ENCODE results near the gene CAMK2N2. TPM values are rescaled to one million over a fixed set of nuclear protein-coding genes. Genes with fewer than 3 reads are reported as not detected.
"Not testable (repeated sequence)": the region's sequence is repeated elsewhere in the genome, so short reads cannot be mapped to it uniquely, and the experiment has no call there.

The CAMK2N2 gene
- total RNA-seq, 1 experiment from 2014 or later = 2.2 TPM

GRCh38 chr3:184275961-184276910, 14.9 kb upstream of the CAMK2N2 start, which contains the start of gene ECE2:
Gene ECE2 (plus strand): TSS chr3:184276022. CDS start chr3:184276154, 132 bp downstream.
- no TSS peak for BruUV-seq (replicated peaks)
- intact Hi-C loops (cut with micrococcal nuclease; ENCODE audit: unreplicated experiment) = no loop called here
- POLR2A ChIA-PET (ENCODE audit: unreplicated experiment) = no interaction called here
- H3K36me3 ChIP-seq (ENCODE audit: low read depth) = no peaks in the 10 kb centered on the region
- no peaks in the 10 kb centered on the region for H3F3A ChIP-seq (ENCODE audit: insufficient read depth, low read depth)
- no peak within 1 kb of the TSS for H3K4me3 ChIP-seq
- no peak within 1 kb of the TSS for H3K4me2 ChIP-seq
- no peaks in the 10 kb centered on the region for H3K4me1 ChIP-seq (replicated peaks; ENCODE audit: insufficient read depth)
- H3K9me2 ChIP-seq (ENCODE audit: insufficient read depth) = no peaks in the 10 kb centered on the region
- TF ChIP-seq CTCF (conservative IDR thresholded peaks at IDR 0.05) (no peak), EZH2 (IDR thresholded peaks at IDR 0.05; ENCODE audit: low read depth) (no peak)
- no peak for DNase-seq
- no peak within 1 kb of the TSS for H3K27ac ChIP-seq
- no peaks in the 10 kb centered on the region for H3K9me3 ChIP-seq (ENCODE audit: insufficient read depth, low read depth)
- H2AFZ ChIP-seq = no peak within 1 kb of the TSS
- H4K20me1 ChIP-seq (ENCODE audit: insufficient read depth) = no peaks in the 10 kb centered on the region
- peaks cover 48% of the 10 kb centered on the region for H3K27me3 ChIP-seq (ENCODE audit: insufficient read depth, low read depth)
- no peaks in the 10 kb centered on the region for H3K79me2 ChIP-seq (ENCODE audit: low read depth)
- CTCF ChIA-PET = no interaction called here

DNA sequence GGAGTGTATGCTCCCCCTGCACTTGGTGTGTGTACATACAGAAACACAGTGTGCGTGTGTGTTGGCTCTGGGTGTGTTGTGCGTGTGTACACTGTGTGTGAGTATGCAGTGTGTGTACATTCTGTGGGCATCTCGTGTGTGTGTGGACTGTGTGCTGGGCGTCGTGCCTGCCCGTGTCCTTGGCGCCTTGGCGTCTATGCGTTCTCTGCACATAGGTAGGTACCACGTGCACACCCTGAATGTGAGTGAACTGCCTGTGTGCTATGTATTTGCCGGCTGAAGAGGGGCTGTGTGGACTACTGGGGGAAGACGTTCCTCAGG, 14.0 kb upstream of the CAMK2N2 start:
- intact Hi-C loops (cut with micrococcal nuclease; ENCODE audit: unreplicated experiment) = no loop called here
- H3K4me1 ChIP-seq (replicated peaks; ENCODE audit: insufficient read depth) = no peaks in the 10 kb centered on the region
- BruUV-seq (replicated peaks) = no TSS peak
- POLR2A ChIA-PET (ENCODE audit: unreplicated experiment) = no interaction called here
- no peaks in the 10 kb centered on the region for H3K79me2 ChIP-seq (ENCODE audit: low read depth)
- TF ChIP-seq EZH2 (IDR thresholded peaks at IDR 0.05; ENCODE audit: low read depth) = no peak
- TF ChIP-seq CTCF (conservative IDR thresholded peaks at IDR 0.05) = no peak
- no peaks in the 10 kb centered on the region; the same call in 1 of the 2 replicates for H3F3A ChIP-seq (ENCODE audit: insufficient read depth, low read depth)
- no peaks in the 10 kb centered on the region for H3K36me3 ChIP-seq (ENCODE audit: low read depth)
- H3K4me3 ChIP-seq = no peak overlapping the region
- H3K9me3 ChIP-seq (ENCODE audit: insufficient read depth, low read depth) = no peaks in the 10 kb centered on the region
- H3K9me2 ChIP-seq (ENCODE audit: insufficient read depth) = no peaks in the 10 kb centered on the region
- no peak overlapping the region for H3K27ac ChIP-seq
- H4K20me1 ChIP-seq (ENCODE audit: insufficient read depth) = no peaks in the 10 kb centered on the region
- no peak overlapping the region for H2AFZ ChIP-seq
- H3K27me3 ChIP-seq (ENCODE audit: insufficient read depth, low read depth) = peaks cover 42% of the 10 kb centered on the region
- H3K4me2 ChIP-seq = no peak overlapping the region
- CTCF ChIA-PET = no interaction called here
- DNase-seq = no peak

DNA sequence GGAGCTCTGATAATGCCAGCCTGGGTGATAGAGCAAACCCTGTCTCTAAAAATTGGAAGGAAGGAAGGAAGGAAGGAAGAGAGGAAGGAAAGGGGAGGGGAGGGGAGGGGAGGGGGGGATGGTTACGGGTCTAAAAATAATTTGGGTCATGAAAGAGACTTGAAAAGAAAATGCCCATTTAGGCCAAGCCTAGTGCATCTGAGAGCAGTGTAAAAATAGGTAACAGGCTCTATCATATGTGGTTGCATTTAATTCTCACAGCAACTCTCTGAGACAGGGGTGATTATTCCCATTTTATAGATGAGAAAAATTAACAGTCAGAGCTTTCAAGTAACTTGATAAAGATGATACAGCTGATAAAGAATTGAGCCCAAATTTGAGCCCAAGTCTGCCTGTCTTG, 10.9 kb upstream of the CAMK2N2 start:
- H3K4me3 ChIP-seq = no peak overlapping the region
- ChIA-PET CTCF (interaction anchor here (0.6 kb wide), 1 partner anchor 1364 kb away, joined by 3 read pairs; no protein-coding TSS in a partner anchor), POLR2A (ENCODE audit: unreplicated experiment) (no interaction called here)
- 0 out of 2 replicates have a peak, but pooled peaks cover 4% of the 10 kb centered on the region for H3K9me3 ChIP-seq (ENCODE audit: insufficient read depth, low read depth)
- H3K79me2 ChIP-seq (ENCODE audit: low read depth) = no peaks in the 10 kb centered on the region
- no peaks in the 10 kb centered on the region for H3K9me2 ChIP-seq (ENCODE audit: insufficient read depth)
- no TSS peak for BruUV-seq (replicated peaks)
- peaks cover 14% of the 10 kb centered on the region for H3K27me3 ChIP-seq (ENCODE audit: insufficient read depth, low read depth)
- DNase-seq = no peak
- no peak for TF ChIP-seq EZH2 (IDR thresholded peaks at IDR 0.05; ENCODE audit: low read depth)
- no peak for TF ChIP-seq CTCF (conservative IDR thresholded peaks at IDR 0.05)
- no peaks in the 10 kb centered on the region for H3K4me1 ChIP-seq (replicated peaks; ENCODE audit: insufficient read depth)
- no peaks in the 10 kb centered on the region for H3K36me3 ChIP-seq (ENCODE audit: low read depth)
- intact Hi-C loops (cut with micrococcal nuclease; ENCODE audit: unreplicated experiment) = no loop called here
- H3K4me2 ChIP-seq = no peak overlapping the region
- H3K27ac ChIP-seq = no peak overlapping the region
- no peaks in the 10 kb centered on the region for H4K20me1 ChIP-seq (ENCODE audit: insufficient read depth)
- no peak overlapping the region for H2AFZ ChIP-seq
- H3F3A ChIP-seq (ENCODE audit: insufficient read depth, low read depth) = peaks cover 3% of the 10 kb centered on the region; the same call in 1 of the 2 replicates

DNA sequence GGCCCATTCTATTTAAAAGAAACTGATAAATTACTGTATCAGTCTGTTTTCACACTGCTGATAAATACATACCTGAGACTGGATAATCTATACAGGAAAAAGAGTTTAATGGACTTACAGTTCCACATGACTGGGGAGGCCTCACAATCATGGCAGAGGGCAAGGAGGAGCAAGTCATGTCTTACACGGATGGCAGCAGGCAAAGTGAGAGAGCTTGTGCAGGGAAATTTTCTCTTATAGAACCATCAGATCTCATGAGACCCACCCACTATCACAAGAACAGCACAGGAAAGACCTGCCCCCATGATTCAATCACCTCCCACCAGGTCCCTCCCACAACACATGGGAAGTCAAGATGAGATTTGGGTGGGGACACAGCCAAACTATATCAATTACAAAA, 5.9 kb upstream of the CAMK2N2 start:
- CTCF ChIA-PET; H3K4me2 ChIP-seq; H3K79me2 ChIP-seq (ENCODE audit: low read depth); DNase-seq; H3K27me3 ChIP-seq (ENCODE audit: insufficient read depth, low read depth); H3K4me1 ChIP-seq (replicated peaks; ENCODE audit: insufficient read depth); intact Hi-C loops (cut with micrococcal nuclease; ENCODE audit: unreplicated experiment); H4K20me1 ChIP-seq (ENCODE audit: insufficient read depth); H3K36me3 ChIP-seq (ENCODE audit: low read depth); H3K4me3 ChIP-seq; H2AFZ ChIP-seq; BruUV-seq (replicated peaks); H3K9me2 ChIP-seq (ENCODE audit: insufficient read depth); H3K9me3 ChIP-seq (ENCODE audit: insufficient read depth, low read depth); H3K27ac ChIP-seq: not testable (repeated sequence)
- peaks cover 12% of the 10 kb centered on the region; the same call in 1 of the 2 replicates for H3F3A ChIP-seq (ENCODE audit: insufficient read depth, low read depth)
- POLR2A ChIA-PET (ENCODE audit: unreplicated experiment) = interaction anchor here (0.7 kb wide), 1 partner anchor 1546 kb away, joined by 6 read pairs; no protein-coding TSS in a partner anchor
